Pancreas (tissue), 10 donors: ENCODE data around the gene APBA1. TPM values are rescaled to one million over a fixed set of nuclear protein-coding genes. Genes with fewer than 3 reads are reported as not detected.

Source experiments
- ATAC-seq, 4 donors: fragments of 200-7000 bp; cut with Tn5 transposase; one replicate each; pipeline versions ENCODE4 v1.8.0 to v1.9.1; 2020; ENCODE audit warnings: mild to moderate bottlenecking in 4 of 4, moderate library complexity in 4 of 4
- DNase-seq, 6 donors: peaks; one replicate each; pipeline ENCODE4 v3.0.0-alpha.2; 2020
- FAIRE-seq: peaks from 2 replicates; lab custom pipeline; 2012; peaks lifted over from hg19 to GRCh38; lab: Jason Lieb, UNC
- H3K27ac ChIP-seq, 4 donors: fragments of 200-600 bp; sonication (generic); 1 replicate in 3 of 4; 2 replicates in 1 of 4; pipeline versions ENCODE4 v1.5.0 to v1.8.0; 2020
- H3K27me3 ChIP-seq, 4 donors: fragments of 200-600 bp; one replicate each; pipeline ENCODE4 v1.8.0; 2021
- H3K36me3 ChIP-seq, 3 donors: fragments of 200-600 bp; sonication (generic) in 1 of 3; one replicate each; pipeline versions ENCODE4 v1.5.0 to v1.8.0; 2020 to 2021
- H3K4me1 ChIP-seq, 3 donors: fragments of 200-600 bp; one replicate each; pipeline ENCODE4 v1.8.0; 2021
- H3K4me3 ChIP-seq, 4 donors: fragments of 200-600 bp; sonication (generic) in 2 of 4; one replicate each; pipeline versions ENCODE4 v1.5.0 to v1.8.0; 2020 to 2021
- H3K9me3 ChIP-seq, 4 donors: fragments of 200-600 bp; one replicate each; pipeline ENCODE4 v1.8.0; 2021
- CTCF ChIP-seq, 4 donors: fragments of 200-600 bp; sonication (generic) in 3 of 4; IDR thresholded peaks; one replicate each; pipeline versions ENCODE4 v1.5.0 to v1.8.0; 2021; ENCODE audit warnings: antibody characterized with exemption in 4 of 4
- WGBS, 2 donors: extraction: QIAGEN DNeasy Blood & Tissue Kit; methylation state at CpG; one replicate each; pipeline ENCODE4 v1.1.7; 2013; 5-methylcytosine and 5-hydroxymethylcytosine counted together
- intact Hi-C, 3 donors: fragments of 100-400 bp; cut with DNase I; formaldehyde crosslinking; loops; one replicate each; pipeline versions ENCODE4 v1.11.1 to v1.14.2; 2022
- polyA plus RNA-seq, 2 donors: library from polyadenylated mRNA; stranded (reverse); fragments of 200-250 nt; gene quantifications; one replicate each; pipeline ENCODE4 v1.2.3, GENCODE V29; 2013
- total RNA-seq, 6 donors: library from RNA; stranded (reverse); fragmentation: NEBNext Ultra II Directional in 4 of 6; extraction: Animal tissue kit (Norgen Biotek cat#: 25700) in 4 of 6; gene quantifications; one replicate each; pipeline versions ENCODE4 v1.2.1 to v1.2.4, GENCODE V29; 2021 to 2023
- donor health status: healthy with polysubstance abuse.
- donor health status: DM: no; HTN: no; CAD: no; lungs with moderate emphysema.
- donor health status: DM: no; HTN: no; CAD: no.
- donor health status: control.
- donor health status: control.
- donor health status: Bipolar disorder and iron deficiency.
- donor health status: DM: yes; HTN: yes; CAD: no.
- donor health status: DM: no; HTN: no; CAD: no.
- donor health status: DM: no; HTN: no; CAD: no.
- donor health status: DM: yes; HTN: yes; CAD: no.

Gene APBA1
- total and polyA plus RNA-seq, 8 donors, result 0.68 to 3.2 (median 2.2) TPM

- WGBS, 2 donors, result 64 to 67% methylated on average over 2 of the region's 2 CpGs
- TF ChIP-seq CTCF (IDR thresholded peaks at IDR 0.05), result no peak
- Histone ChIP-seq H3K4me3 (no peak overlapping the region), H3K9me3 (no peaks in the 10 kb centered on the region), H3K27me3 (no peaks in the 10 kb centered on the region), H3K36me3 (no peaks in the 10 kb centered on the region), H3K4me1 (no peaks in the 10 kb centered on the region), H3K27ac (no peak overlapping the region)
- ATAC-seq, result no peak
- no peak for FAIRE-seq
- intact Hi-C loops, result no loop called here
- no peak for DNase-seq
These were observed 218.4 kb downstream of the APBA1 start for GRCh38 chr9:69453746-69454145.

GRCh38 chr9:69452110-69452782, 219.9 kb downstream of the APBA1 start:
- WGBS, 2 donors, result 80% methylated on average over 13 of the region's 13 CpGs
- ATAC-seq, result no peak
- no peaks in the 10 kb centered on the region for H3K9me3 ChIP-seq
- no peaks in the 10 kb centered on the region for H3K4me1 ChIP-seq
- no peak overlapping the region for H3K4me3 ChIP-seq
- H3K36me3 ChIP-seq, result no peaks in the 10 kb centered on the region
- no peak overlapping the region for H3K27ac ChIP-seq
- no peak for DNase-seq
- FAIRE-seq, result no peak
- TF ChIP-seq CTCF (IDR thresholded peaks at IDR 0.05), result no peak
- no peaks in the 10 kb centered on the region for H3K27me3 ChIP-seq
- intact Hi-C loops, result no loop called here

GRCh38 chr9:69446496-69446895, 225.7 kb downstream of the APBA1 start:
- no peak overlapping the region for H3K4me3 ChIP-seq
- H3K27ac ChIP-seq, result no peak overlapping the region
- intact Hi-C loops, result loop anchor here in 1 of 3 donors (10.0 kb wide), 1 partner anchor 48 kb away; no protein-coding TSS in a partner anchor
- no peaks in the 10 kb centered on the region for H3K9me3 ChIP-seq
- TF ChIP-seq CTCF (IDR thresholded peaks at IDR 0.05), result no peak
- ATAC-seq (no peak), FAIRE-seq (no peak), DNase-seq (no peak)
- no peaks in the 10 kb centered on the region for H3K4me1 ChIP-seq
- 87 to 91% methylated on average over 6 of the region's 6 CpGs for WGBS, 2 donors
- no peaks in the 10 kb centered on the region for H3K27me3 ChIP-seq
- H3K36me3 ChIP-seq, result no peaks in the 10 kb centered on the region

- no peak for ATAC-seq
- 91 to 92% methylated on average over 5 of the region's 5 CpGs for WGBS, 2 donors
- intact Hi-C loops, result loop anchor here in 1 of 3 donors (10.0 kb wide), 1 partner anchor 50 kb away; no protein-coding TSS in a partner anchor
- FAIRE-seq, result no peak
- no peak overlapping the region for H3K27ac ChIP-seq
- no peaks in the 10 kb centered on the region for H3K27me3 ChIP-seq
- no peak for TF ChIP-seq CTCF (IDR thresholded peaks at IDR 0.05)
- no peaks in the 10 kb centered on the region for H3K9me3 ChIP-seq
- no peak overlapping the region for H3K4me3 ChIP-seq
- no peaks in the 10 kb centered on the region for H3K36me3 ChIP-seq
- H3K4me1 ChIP-seq, result no peaks in the 10 kb centered on the region
- no peak for DNase-seq
These were observed 226.9 kb downstream of the APBA1 start for GRCh38 chr9:69445251-69445650.

GRCh38 chr9:69444791-69445190, 227.4 kb downstream of the APBA1 start:
- WGBS, 2 donors, result 84 to 86% methylated on average over 4 of the region's 4 CpGs
- H3K27ac ChIP-seq, result no peak overlapping the region

More at GRCh38 chr9:69444791-69445190, 227.4 kb downstream of the APBA1 start:
- ATAC-seq (no peak), DNase-seq (no peak), FAIRE-seq (no peak)
- H3K36me3 ChIP-seq, result no peaks in the 10 kb centered on the region
- no peak for TF ChIP-seq CTCF (IDR thresholded peaks at IDR 0.05)
- H3K4me1 ChIP-seq, result no peaks in the 10 kb centered on the region
- no peaks in the 10 kb centered on the region for H3K9me3 ChIP-seq
- no peak overlapping the region for H3K4me3 ChIP-seq
- H3K27me3 ChIP-seq, result no peaks in the 10 kb centered on the region
- intact Hi-C loops, result loop anchor here in 1 of 3 donors (10.0 kb wide), 1 partner anchor 50 kb away; no protein-coding TSS in a partner anchor
